GM20000 (cell line): Measurements from ENCODE around the gene OR5H6.

ENCODE experiments used
- DNase-seq: peaks from one replicate; pipeline ENCODE4 v3.0.0; 2012; ENCODE audit warnings: low spot score
- CTCF ChIP-seq: IDR thresholded peaks from 2 replicates; pipeline ENCODE4 v1.5.1; 2012; ENCODE audit warnings: mild to moderate bottlenecking, control low read depth; ENCODE audit errors: extremely low read depth, missing control alignments

Gene OR5H6

DNA sequence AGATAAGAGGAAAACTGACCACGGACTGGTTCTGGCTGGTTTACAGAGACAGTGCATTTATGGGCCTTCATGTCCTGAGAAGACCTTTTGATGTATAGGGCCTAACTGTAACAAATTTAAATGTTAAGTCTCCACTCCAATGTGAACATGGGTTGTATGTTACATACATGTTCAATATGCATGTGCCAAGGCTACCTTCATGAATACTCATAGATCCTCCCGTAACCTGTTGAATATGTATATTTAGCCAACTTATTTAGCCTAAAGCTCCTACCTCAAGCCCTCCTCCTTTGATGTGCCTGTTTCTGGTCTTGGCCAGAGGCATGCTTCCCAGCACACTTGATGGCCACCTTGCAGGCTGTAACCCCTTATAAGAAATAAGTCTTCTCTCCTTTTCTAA is 18.2 kb downstream of the OR5H6 start, which contains the start of gene OR5H2:
Gene OR5H2, plus strand, starts transcription at position 301 of the 400 bp plus-strand sequence. CDS start 398 bp downstream, outside the sequence.
- DNase-seq, result no peak
- no peak for TF ChIP-seq CTCF

DNA sequence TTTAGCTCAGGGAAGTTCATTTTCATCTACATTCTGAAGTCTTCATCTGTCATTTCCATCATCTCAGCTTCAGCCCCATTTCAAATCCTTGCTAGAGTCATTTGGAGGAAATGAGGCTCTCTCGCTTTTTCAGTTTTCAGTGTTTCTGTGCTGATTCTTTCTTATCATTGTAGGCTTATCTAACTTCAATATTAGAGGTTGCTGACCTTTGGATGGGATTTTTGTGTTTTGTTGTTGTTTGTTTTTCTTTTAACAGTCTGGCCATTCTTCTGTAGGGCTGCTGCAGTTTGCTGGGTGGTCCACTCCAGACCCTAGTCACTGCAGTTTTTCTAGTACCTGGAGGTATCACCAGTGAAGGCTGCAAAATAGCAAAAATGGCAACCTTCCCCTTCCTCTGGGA is 26.9 kb downstream of the OR5H6 start:
- no peak for TF ChIP-seq CTCF
- no peak for DNase-seq

- no peak for DNase-seq
- TF ChIP-seq CTCF, result no peak
Observed at GRCh38 chr3:98291332-98291957, 27.4 kb downstream of the OR5H6 start.
